Activated naive CD4-positive, alpha-beta T cell treated with anti-CD3 and anti-CD28 coated beads, Interleukin-2, amount 50 U/mL, for 24 hours (primary cell): ENCODE measurements around the gene FBN1.

Experiments
- H3K27ac Mint-ChIP-seq: one replicate; pipeline ENCODE4 v1.8.0; 2021; ENCODE audit warnings: mild to moderate bottlenecking, mixed read lengths
- H3K27me3 Mint-ChIP-seq: one replicate; pipeline ENCODE4 v1.8.0; 2021; ENCODE audit warnings: mixed read lengths
- H3K36me3 Mint-ChIP-seq: one replicate; pipeline ENCODE4 v1.8.0; 2021; ENCODE audit warnings: mixed read lengths
- H3K4me1 Mint-ChIP-seq: one replicate; pipeline ENCODE4 v1.8.0; 2021; ENCODE audit warnings: mixed read lengths
- H3K4me3 Mint-ChIP-seq: one replicate; pipeline ENCODE4 v1.8.0; 2021; ENCODE audit warnings: mild to moderate bottlenecking, mixed read lengths
- H3K9me3 Mint-ChIP-seq: one replicate; pipeline ENCODE4 v1.8.0; 2021; ENCODE audit warnings: mixed read lengths

FBN1 gene

DNA sequence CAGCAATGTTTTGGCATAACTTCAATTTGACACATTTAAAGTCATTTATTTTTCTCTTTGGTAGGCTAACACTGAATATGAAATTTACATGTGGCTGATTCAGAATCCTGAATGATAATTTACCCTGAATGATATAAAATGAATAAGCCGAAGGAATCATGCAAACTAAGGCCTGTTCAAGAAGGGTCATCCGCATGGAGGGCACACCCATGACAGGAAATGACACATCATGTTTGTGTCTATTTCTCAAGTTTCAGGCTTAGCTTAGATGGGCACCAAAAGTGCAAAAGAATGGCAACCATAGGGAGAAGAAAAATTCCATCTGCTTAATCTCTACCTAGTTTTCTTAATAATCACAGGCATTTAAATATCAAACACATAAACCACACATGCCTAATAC is 172.8 kb downstream of the FBN1 start:
- Mint-ChIP-seq H3K9me3 (no peaks in the 10 kb centered on the region), H3K27me3 (no peaks in the 10 kb centered on the region), H3K36me3 (no peaks in the 10 kb centered on the region), H3K4me3 (no peak overlapping the region), H3K27ac (no peak overlapping the region), H3K4me1 (no peaks in the 10 kb centered on the region)

GRCh38 chr15:48471073-48471472 is 174.4 kb downstream of the FBN1 start:
- no peak overlapping the region for H3K27ac Mint-ChIP-seq

GRCh38 chr15:48470096-48470495 is 175.4 kb downstream of the FBN1 start:
- Mint-ChIP-seq H3K4me1 (no peaks in the 10 kb centered on the region), H3K9me3 (no peaks in the 10 kb centered on the region), H3K4me3 (no peak overlapping the region), H3K36me3 (no peaks in the 10 kb centered on the region), H3K27me3 (no peaks in the 10 kb centered on the region), H3K27ac (no peak overlapping the region)

More at GRCh38 chr15:48471073-48471472, 174.4 kb downstream of the FBN1 start:
- Mint-ChIP-seq H3K9me3 (no peaks in the 10 kb centered on the region), H3K36me3 (no peaks in the 10 kb centered on the region), H3K4me1 (no peaks in the 10 kb centered on the region), H3K27me3 (no peaks in the 10 kb centered on the region), H3K4me3 (no peak overlapping the region)

DNA sequence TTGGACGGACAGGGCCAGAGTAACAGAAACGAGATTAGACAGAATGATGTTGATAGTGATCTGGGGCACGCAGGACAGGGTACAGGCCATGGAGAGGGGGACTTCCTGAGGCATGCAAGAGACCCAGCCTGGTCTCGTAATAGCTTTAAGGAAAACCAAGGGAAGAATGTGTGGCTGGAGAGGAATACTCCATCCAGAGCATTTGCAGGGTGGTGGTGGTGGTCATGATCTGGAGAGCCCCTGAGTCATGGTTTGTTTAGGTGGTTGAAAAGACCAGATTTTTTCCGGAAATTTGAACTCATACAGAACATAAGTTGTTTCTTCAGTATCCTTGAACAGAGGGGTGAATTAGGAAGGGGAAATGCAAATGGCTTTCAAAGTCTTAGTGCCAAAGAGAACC is 175.8 kb downstream of the FBN1 start:
- Mint-ChIP-seq H3K27ac (no peak overlapping the region), H3K27me3 (no peaks in the 10 kb centered on the region), H3K36me3 (no peaks in the 10 kb centered on the region), H3K9me3 (no peaks in the 10 kb centered on the region), H3K4me3 (no peak overlapping the region), H3K4me1 (no peaks in the 10 kb centered on the region)

- Mint-ChIP-seq H3K36me3 (no peaks in the 10 kb centered on the region), H3K4me1 (no peaks in the 10 kb centered on the region), H3K27ac (no peak overlapping the region), H3K9me3 (no peaks in the 10 kb centered on the region), H3K4me3 (no peak overlapping the region), H3K27me3 (no peaks in the 10 kb centered on the region)
Observed at GRCh38 chr15:48469271-48469670, 176.2 kb downstream of the FBN1 start.

- Mint-ChIP-seq H3K27me3 (no peaks in the 10 kb centered on the region), H3K4me3 (no peak overlapping the region), H3K4me1 (no peaks in the 10 kb centered on the region), H3K27ac (no peak overlapping the region), H3K36me3 (no peaks in the 10 kb centered on the region), H3K9me3 (no peaks in the 10 kb centered on the region)
Observed at GRCh38 chr15:48467801-48468200, 177.7 kb downstream of the FBN1 start.

DNA sequence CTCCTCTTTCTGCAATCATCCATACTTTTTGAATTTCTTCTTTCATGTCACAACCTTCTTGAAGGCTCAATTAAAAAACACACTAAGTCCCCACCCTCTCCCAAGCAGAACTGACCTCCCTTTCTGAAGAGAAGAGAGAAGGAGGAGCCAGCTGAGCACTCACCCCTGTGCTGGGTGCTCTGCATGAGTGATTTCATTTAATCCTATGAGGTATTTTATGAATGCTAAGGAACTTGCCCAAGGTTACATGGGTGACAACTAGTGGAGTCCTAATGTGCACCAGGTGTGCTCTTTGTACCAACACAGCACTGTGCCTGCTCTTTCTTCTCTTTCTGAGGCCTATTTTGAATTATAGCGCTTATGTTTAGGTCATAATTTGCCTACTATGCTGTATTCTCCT is 178.7 kb downstream of the FBN1 start:
- H3K27me3 Mint-ChIP-seq: no peaks in the 10 kb centered on the region
- no peaks in the 10 kb centered on the region for H3K36me3 Mint-ChIP-seq
- H3K27ac Mint-ChIP-seq: no peak overlapping the region
- no peak overlapping the region for H3K4me3 Mint-ChIP-seq
- H3K4me1 Mint-ChIP-seq: no peaks in the 10 kb centered on the region
- no peaks in the 10 kb centered on the region for H3K9me3 Mint-ChIP-seq

DNA sequence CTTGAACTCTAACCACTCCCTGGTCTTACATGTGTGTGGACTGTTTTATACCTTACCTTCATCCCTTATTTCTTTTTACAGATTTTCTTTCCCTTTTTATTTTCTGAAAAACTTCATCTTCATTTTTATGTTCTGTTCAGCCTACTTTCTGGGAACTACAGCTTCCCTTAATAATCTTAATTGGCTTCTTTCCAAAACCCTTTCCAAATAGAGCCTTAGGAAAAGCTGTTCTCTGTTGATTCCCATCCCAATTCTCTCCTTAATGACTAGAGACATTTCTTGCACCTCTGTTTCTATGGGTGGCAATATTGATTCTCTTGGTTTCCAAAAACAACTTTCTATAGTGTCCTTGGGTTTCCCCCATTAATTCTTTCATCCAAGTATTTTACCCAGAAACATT is 179.4 kb downstream of the FBN1 start:
- Mint-ChIP-seq H3K4me3 (no peak overlapping the region), H3K27me3 (no peaks in the 10 kb centered on the region), H3K36me3 (no peaks in the 10 kb centered on the region), H3K9me3 (no peaks in the 10 kb centered on the region), H3K4me1 (no peaks in the 10 kb centered on the region), H3K27ac (no peak overlapping the region)

DNA sequence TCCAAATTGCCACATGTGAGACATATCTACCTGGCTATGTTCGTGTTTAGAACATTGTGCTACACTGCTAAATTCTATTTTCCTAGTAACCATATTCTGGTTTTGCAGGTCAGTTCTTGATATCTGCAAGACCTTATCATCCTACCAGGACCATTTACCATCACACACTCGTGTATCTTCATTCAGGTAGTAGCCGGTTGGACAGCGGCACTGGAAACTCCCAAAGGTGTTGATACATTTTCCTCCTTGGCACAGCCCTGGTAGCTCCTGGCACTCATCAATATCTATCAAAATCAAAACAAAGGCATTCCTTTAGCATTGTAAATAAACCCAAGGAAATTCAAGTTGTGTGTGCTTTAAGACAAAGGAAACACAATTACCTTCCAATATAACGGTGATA is 180.1 kb downstream of the FBN1 start:
- H3K36me3 Mint-ChIP-seq: no peaks in the 10 kb centered on the region
- H3K4me1 Mint-ChIP-seq: no peaks in the 10 kb centered on the region
- H3K27me3 Mint-ChIP-seq: no peaks in the 10 kb centered on the region
- no peaks in the 10 kb centered on the region for H3K9me3 Mint-ChIP-seq
- no peak overlapping the region for H3K4me3 Mint-ChIP-seq
- no peak overlapping the region for H3K27ac Mint-ChIP-seq

GRCh38 chr15:48463366-48463880 is 182.1 kb downstream of the FBN1 start:
- no peaks in the 10 kb centered on the region for H3K27me3 Mint-ChIP-seq
- H3K27ac Mint-ChIP-seq: no peak overlapping the region
- no peaks in the 10 kb centered on the region for H3K36me3 Mint-ChIP-seq
- H3K4me1 Mint-ChIP-seq: no peaks in the 10 kb centered on the region
- H3K4me3 Mint-ChIP-seq: no peak overlapping the region
- H3K9me3 Mint-ChIP-seq: no peaks in the 10 kb centered on the region

DNA sequence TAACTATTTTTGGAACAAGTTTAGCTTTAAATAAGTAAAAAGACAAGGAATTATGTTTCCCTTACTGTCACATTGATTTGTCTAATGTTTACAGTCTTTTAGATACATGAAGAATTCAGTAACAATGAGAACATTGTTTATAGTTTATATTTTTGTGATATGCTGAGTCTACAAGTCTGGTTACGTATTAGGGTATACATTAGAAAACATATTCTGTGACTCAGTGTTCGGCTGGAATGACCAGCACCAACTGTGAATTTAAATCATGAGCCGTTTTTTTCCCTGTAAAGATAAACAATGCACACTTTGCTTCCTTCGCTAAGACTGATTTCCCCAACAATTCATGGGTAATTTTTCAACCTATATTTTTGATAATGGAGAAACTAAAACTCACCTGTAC is 182.8 kb downstream of the FBN1 start:
- no peaks in the 10 kb centered on the region for H3K4me1 Mint-ChIP-seq
- H3K4me3 Mint-ChIP-seq: no peak overlapping the region
- H3K9me3 Mint-ChIP-seq: no peaks in the 10 kb centered on the region
- no peaks in the 10 kb centered on the region for H3K27me3 Mint-ChIP-seq
- H3K27ac Mint-ChIP-seq: no peak overlapping the region
- H3K36me3 Mint-ChIP-seq: no peaks in the 10 kb centered on the region

GRCh38 chr15:48459571-48460442 is 185.7 kb downstream of the FBN1 start:
- Mint-ChIP-seq H3K27ac (no peak overlapping the region), H3K27me3 (no peaks in the 10 kb centered on the region), H3K4me1 (no peaks in the 10 kb centered on the region), H3K36me3 (no peaks in the 10 kb centered on the region), H3K9me3 (no peaks in the 10 kb centered on the region), H3K4me3 (no peak overlapping the region)

- Mint-ChIP-seq H3K36me3 (no peaks in the 10 kb centered on the region), H3K4me1 (no peaks in the 10 kb centered on the region), H3K4me3 (no peak overlapping the region), H3K9me3 (no peaks in the 10 kb centered on the region), H3K27ac (no peak overlapping the region), H3K27me3 (no peaks in the 10 kb centered on the region)
Observed at GRCh38 chr15:48458876-48459275, 186.6 kb downstream of the FBN1 start.

DNA sequence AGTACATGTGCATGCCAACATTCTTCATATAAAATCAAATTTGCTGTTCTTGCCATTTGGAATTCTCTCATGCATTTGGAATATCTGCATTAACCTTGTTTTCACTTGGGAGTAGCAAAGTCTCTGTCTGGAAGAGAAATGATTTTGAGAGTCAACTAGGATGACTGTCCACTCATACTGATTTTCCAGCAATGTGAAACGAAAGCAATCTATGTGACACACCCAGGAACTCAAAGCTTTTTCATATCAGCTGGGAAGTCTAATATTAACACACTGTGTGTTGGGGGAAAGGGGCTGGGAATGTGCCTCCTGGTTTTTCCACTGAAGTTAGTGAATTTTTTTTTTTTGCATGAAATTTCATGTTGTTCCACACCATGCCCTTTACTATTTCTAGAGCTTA is 189.4 kb downstream of the FBN1 start:
- Mint-ChIP-seq H3K36me3 (no peaks in the 10 kb centered on the region), H3K9me3 (no peaks in the 10 kb centered on the region), H3K27me3 (no peaks in the 10 kb centered on the region), H3K4me1 (no peaks in the 10 kb centered on the region), H3K27ac (no peak overlapping the region), H3K4me3 (no peak overlapping the region)

GRCh38 chr15:48451736-48452135 is 193.8 kb downstream of the FBN1 start:
- Mint-ChIP-seq H3K9me3 (no peaks in the 10 kb centered on the region), H3K4me1 (no peaks in the 10 kb centered on the region), H3K27ac (no peak overlapping the region), H3K27me3 (no peaks in the 10 kb centered on the region), H3K36me3 (no peaks in the 10 kb centered on the region), H3K4me3 (no peak overlapping the region)

DNA sequence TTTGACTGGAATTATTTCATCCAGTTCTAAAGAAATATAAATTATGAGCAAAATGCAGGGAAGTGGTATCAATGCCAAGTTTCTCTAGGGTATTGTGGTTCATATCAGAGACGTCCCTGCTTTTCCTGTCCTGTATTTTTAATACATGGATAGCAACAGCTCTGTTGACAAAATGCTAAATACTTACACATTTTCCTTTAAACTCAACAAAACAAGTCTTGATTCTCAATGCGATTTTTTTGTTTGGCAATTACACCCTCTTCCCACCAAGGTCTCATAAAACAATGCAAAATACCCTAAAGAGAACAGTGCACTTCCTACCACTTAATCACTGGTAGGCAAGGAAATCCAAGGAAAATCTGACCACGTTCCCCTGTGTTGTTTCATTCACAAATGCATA is 194.3 kb downstream of the FBN1 start:
- Mint-ChIP-seq H3K4me1 (no peaks in the 10 kb centered on the region), H3K9me3 (no peaks in the 10 kb centered on the region), H3K27me3 (no peaks in the 10 kb centered on the region), H3K4me3 (no peak overlapping the region), H3K36me3 (no peaks in the 10 kb centered on the region), H3K27ac (no peak overlapping the region)

DNA sequence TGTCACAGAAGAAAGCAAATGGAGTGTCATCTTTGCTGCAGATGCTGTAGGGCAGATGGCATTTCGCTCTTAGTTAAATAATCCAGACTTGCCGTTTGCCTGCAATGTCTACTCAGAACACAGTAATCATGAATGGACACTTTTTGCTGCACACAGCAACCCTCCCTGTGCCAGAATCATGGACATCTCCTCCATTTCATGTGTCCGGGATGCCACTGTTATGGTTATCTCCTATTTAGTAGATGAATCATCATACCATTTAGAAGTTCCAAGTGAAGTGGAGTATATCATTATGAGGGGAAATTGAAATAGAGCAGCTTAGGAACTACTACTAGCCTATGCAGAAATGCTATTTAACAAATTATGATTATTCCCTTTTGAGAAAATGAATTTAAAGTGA is 195.8 kb downstream of the FBN1 start:
- no peaks in the 10 kb centered on the region for H3K4me1 Mint-ChIP-seq
- H3K36me3 Mint-ChIP-seq: no peaks in the 10 kb centered on the region
- no peak overlapping the region for H3K4me3 Mint-ChIP-seq
- H3K27me3 Mint-ChIP-seq: no peaks in the 10 kb centered on the region
- H3K9me3 Mint-ChIP-seq: no peaks in the 10 kb centered on the region
- H3K27ac Mint-ChIP-seq: no peak overlapping the region
